ENCODE data around the gene NADK.

- TF ChIP-seq POLR2A (IDR thresholded peaks at IDR 0.05) (no peak), CTCF (IDR thresholded peaks at IDR 0.05) (no peak)
These were observed 729 bp downstream of the NADK start for GRCh38 chr1:1777583-1777899.
